ENCODE results near the gene SCRG1. TPM values are rescaled to one million over a fixed set of nuclear protein-coding genes. Genes with fewer than 3 reads are reported as not detected.

The SCRG1 gene
- total RNA-seq, 6 donors from 2014 or later: 0.09 to 0.27 TPM; not detected in 4

GRCh38 chr4:173415092-173415491 lies 16.2 kb upstream of the SCRG1 start:
- ATAC-seq (ENCODE audit: low FRiP score in 2 of 2): peak in 1 of 2 donors; percentile 69
- WGBS, 2 donors: 65 to 68% methylated on average over 3 of the region's 3 CpGs
- DNase-seq: no peak
- H3K4me3 ChIP-seq: no peak overlapping the region
- peak overlapping the region; percentile 48 to 77 (median 73) for H3K27ac ChIP-seq
- no peaks in the 10 kb centered on the region for H3K36me3 ChIP-seq
- H3K4me1 ChIP-seq: peaks cover 7 to 9% (median 8%) of the 10 kb centered on the region in 4 donors
- TF ChIP-seq POLR2AphosphoS5 (IDR thresholded peaks at IDR 0.05) (peak in 1 of 2 donors; percentile 41), POLR2A (IDR thresholded peaks at IDR 0.05) (peak in 1 of 4 donors; percentile 20), CTCF (IDR thresholded peaks at IDR 0.05) (no peak), EP300 (IDR thresholded peaks at IDR 0.05) (peak in 1 of 4 donors; percentile 39)
- no peaks in the 10 kb centered on the region for H3K27me3 ChIP-seq
- H3K9me3 ChIP-seq: no peaks in the 10 kb centered on the region

- H3K27me3 ChIP-seq: no peaks in the 10 kb centered on the region
- H3K4me3 ChIP-seq: no peak overlapping the region
- no peaks in the 10 kb centered on the region for H3K36me3 ChIP-seq
- WGBS, 2 donors: 66 to 90% methylated on average over 3 of the region's 3 CpGs
- DNase-seq: no peak
- ATAC-seq (ENCODE audit: low FRiP score in 2 of 2): no peak
- TF ChIP-seq CTCF (IDR thresholded peaks at IDR 0.05) (no peak), POLR2A (IDR thresholded peaks at IDR 0.05) (peak in 1 of 4 donors; percentile 46)
- peaks cover 7 to 9% (median 8%) of the 10 kb centered on the region in 4 donors for H3K4me1 ChIP-seq
- H3K9me3 ChIP-seq: no peaks in the 10 kb centered on the region
- peak overlapping the region in 3 of 4 donors; percentile 46 to 77 (median 74) for H3K27ac ChIP-seq
Observed at GRCh38 chr4:173414456-173414855, 15.5 kb upstream of the SCRG1 start.

- H3K36me3 ChIP-seq: no peaks in the 10 kb centered on the region
- DNase-seq (peak in 1 of 2 donors; percentile 44), ATAC-seq (ENCODE audit: low FRiP score in 2 of 2) (no peak)
- H3K4me1 ChIP-seq: peaks cover 7 to 9% (median 8%) of the 10 kb centered on the region in 4 donors
- no peak for TF ChIP-seq CTCF (IDR thresholded peaks at IDR 0.05)
- TF ChIP-seq POLR2AphosphoS5 (IDR thresholded peaks at IDR 0.05): peak in 1 of 2 donors; percentile 16
- no peak for TF ChIP-seq POLR2A (IDR thresholded peaks at IDR 0.05)
- peak in 3 of 4 donors; percentile 19 to 75 (median 45) for TF ChIP-seq EP300 (IDR thresholded peaks at IDR 0.05)
- H3K4me3 ChIP-seq: no peak overlapping the region
- H3K9me3 ChIP-seq: no peaks in the 10 kb centered on the region
- H3K27me3 ChIP-seq: no peaks in the 10 kb centered on the region
- H3K27ac ChIP-seq: peak overlapping the region in 2 of 4 donors; percentile 74 to 77
- WGBS, 2 donors: 63 to 64% methylated on average over 1 of the region's 1 CpG
Observed at GRCh38 chr4:173413036-173413435, 14.1 kb upstream of the SCRG1 start.

GRCh38 chr4:173411106-173411693 lies 12.3 kb upstream of the SCRG1 start:
- no peak for TF ChIP-seq POLR2AphosphoS5 (IDR thresholded peaks at IDR 0.05)
- TF ChIP-seq EP300 (IDR thresholded peaks at IDR 0.05): peak in 1 of 4 donors; percentile 4
- Histone ChIP-seq H3K27me3 (no peaks in the 10 kb centered on the region), H3K9me3 (no peaks in the 10 kb centered on the region), H3K27ac (peak overlapping the region in 3 of 4 donors; percentile 66 to 77 (median 72)), H3K4me1 (peaks cover 0 to 9% (median 8%) of the 10 kb centered on the region in 4 donors), H3K36me3 (no peaks in the 10 kb centered on the region), H3K4me3 (no peak overlapping the region)
- WGBS, 2 donors: 50 to 55% methylated on average over 4 of the region's 4 CpGs
- DNase-seq (no peak), ATAC-seq (ENCODE audit: low FRiP score in 2 of 2) (peak in 1 of 2 donors; percentile 60)

- H3K9me3 ChIP-seq: no peaks in the 10 kb centered on the region
Observed at GRCh38 chr4:173410079-173410478, 11.2 kb upstream of the SCRG1 start.

More at GRCh38 chr4:173410079-173410478, 11.2 kb upstream of the SCRG1 start:
- Histone ChIP-seq H3K27ac (peak overlapping the region in 3 of 4 donors; percentile 66 to 77 (median 72)), H3K4me3 (no peak overlapping the region), H3K36me3 (no peaks in the 10 kb centered on the region), H3K27me3 (no peaks in the 10 kb centered on the region), H3K4me1 (peaks cover 0 to 9% (median 8%) of the 10 kb centered on the region in 4 donors)
- ATAC-seq (ENCODE audit: low FRiP score in 2 of 2) (no peak), DNase-seq (no peak)
- no peak for TF ChIP-seq EP300 (IDR thresholded peaks at IDR 0.05)
- no peak for TF ChIP-seq POLR2AphosphoS5 (IDR thresholded peaks at IDR 0.05)
- TF ChIP-seq CTCF (IDR thresholded peaks at IDR 0.05): no peak
- no peak for TF ChIP-seq POLR2A (IDR thresholded peaks at IDR 0.05)
- WGBS, 2 donors: 50% methylated on average over 2 of the region's 2 CpGs

All from upper lobe of left lung (tissue), 6 donors.